KMS-11 (cell line): ENCODE data around the gene TPD52L1.
"Not testable (repeated sequence)": the region's sequence is repeated elsewhere in the genome, so short reads cannot be mapped to it uniquely, and the experiment has no call there.

Source experiments
- H2AFZ ChIP-seq: fragments of 200-600 bp; sonication (generic); 2 replicates; pipeline ENCODE4 v1.6.1; 2016; ENCODE audit warnings: antibody characterized with exemption, mixed run types, low read depth
- H3K27ac ChIP-seq: fragments of 200-600 bp; sonication (generic); 2 replicates; pipeline ENCODE4 v1.6.1; 2016; ENCODE audit warnings: mild to moderate bottlenecking, mixed run types
- H3K27me3 ChIP-seq: fragments of 200-600 bp; sonication (generic); 2 replicates; pipeline ENCODE4 v1.6.1; 2017; ENCODE audit warnings: mild to moderate bottlenecking, low read depth, mixed run types, moderate library complexity; ENCODE audit not compliant: insufficient read depth
- H3K36me3 ChIP-seq: fragments of 200-600 bp; sonication (generic); 2 replicates; pipeline ENCODE4 v1.6.1; 2017; ENCODE audit warnings: mild to moderate bottlenecking, mixed run types; ENCODE audit not compliant: insufficient read depth
- H3K4me1 ChIP-seq: fragments of 200-600 bp; sonication (generic); 2 replicates; pipeline ENCODE4 v1.6.1; 2016; ENCODE audit warnings: mild to moderate bottlenecking, low read depth, mixed run types; ENCODE audit not compliant: poor library complexity, severe bottlenecking
- H3K4me2 ChIP-seq: fragments of 200-600 bp; sonication (generic); 2 replicates; pipeline ENCODE4 v1.7.0; 2016; ENCODE audit warnings: mild to moderate bottlenecking, mixed run types
- H3K4me3 ChIP-seq: fragments of 200-600 bp; sonication (generic); IDR thresholded peaks from 2 replicates; pipeline ENCODE4 v1.6.1; 2017; ENCODE audit warnings: low read depth, low read length, mixed read lengths; ENCODE audit not compliant: insufficient read depth
- H3K79me2 ChIP-seq: fragments of 200-600 bp; sonication (generic); 2 replicates; pipeline ENCODE4 v1.6.1; 2016; ENCODE audit warnings: low read depth, mixed run types; ENCODE audit not compliant: insufficient read depth
- H3K9ac ChIP-seq: fragments of 200-600 bp; sonication (generic); 2 replicates; pipeline ENCODE4 v1.6.1; 2016; ENCODE audit warnings: mild to moderate bottlenecking, mixed run types
- H4K20me1 ChIP-seq: fragments of 200-600 bp; sonication (generic); 2 replicates; pipeline ENCODE4 v1.6.1; 2016; ENCODE audit warnings: mild to moderate bottlenecking, mixed run types; ENCODE audit not compliant: insufficient read depth
- CTCF ChIP-seq: fragments of 200-600 bp; sonication (generic); conservative IDR thresholded peaks from 2 replicates; pipeline ENCODE4 v1.6.1; 2017; ENCODE audit warnings: low read depth, mild to moderate bottlenecking, antibody characterized with exemption, low read length, moderate library complexity, mixed read lengths

TPD52L1 gene

GRCh38 chr6:125156496-125156895 is 2.9 kb downstream of the TPD52L1 start:
- H3K4me1 ChIP-seq = no peaks in the 10 kb centered on the region
- H2AFZ ChIP-seq = no peak overlapping the region
- no peaks in the 10 kb centered on the region for H4K20me1 ChIP-seq
- no peak overlapping the region for H3K4me2 ChIP-seq
- no peaks in the 10 kb centered on the region for H3K36me3 ChIP-seq
- H3K4me3 ChIP-seq = no peak overlapping the region
- no peaks in the 10 kb centered on the region for H3K79me2 ChIP-seq
- H3K27ac ChIP-seq = no peak overlapping the region
- TF ChIP-seq CTCF = no peak
- H3K27me3 ChIP-seq = no peaks in the 10 kb centered on the region
- no peak overlapping the region for H3K9ac ChIP-seq

DNA sequence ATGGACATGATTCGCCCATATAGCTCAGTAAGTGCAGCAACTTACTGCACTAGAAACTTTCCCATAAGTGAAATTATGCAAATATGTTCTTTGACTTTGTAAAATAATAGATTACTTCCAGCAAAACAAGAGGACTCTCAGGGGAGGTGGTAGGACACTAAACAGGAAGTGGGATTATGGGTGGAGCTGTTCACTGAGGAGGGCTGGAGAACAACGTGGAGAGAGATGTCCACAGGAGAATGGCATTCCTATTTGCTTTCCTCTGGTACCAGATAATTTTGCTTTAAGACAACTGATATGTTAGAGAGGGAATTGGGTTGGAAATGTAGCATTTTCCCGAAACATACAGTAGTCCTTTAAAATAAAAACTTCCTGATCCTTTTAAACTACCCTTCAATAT is 3.7 kb downstream of the TPD52L1 start:
- Histone ChIP-seq H3K4me2 (no peak overlapping the region), H3K27ac (no peak overlapping the region), H3K27me3 (no peaks in the 10 kb centered on the region), H2AFZ (no peak overlapping the region), H3K4me1 (no peaks in the 10 kb centered on the region), H4K20me1 (no peaks in the 10 kb centered on the region), H3K4me3 (no peak overlapping the region), H3K36me3 (no peaks in the 10 kb centered on the region), H3K9ac (no peak overlapping the region), H3K79me2 (no peaks in the 10 kb centered on the region)
- no peak for TF ChIP-seq CTCF

DNA sequence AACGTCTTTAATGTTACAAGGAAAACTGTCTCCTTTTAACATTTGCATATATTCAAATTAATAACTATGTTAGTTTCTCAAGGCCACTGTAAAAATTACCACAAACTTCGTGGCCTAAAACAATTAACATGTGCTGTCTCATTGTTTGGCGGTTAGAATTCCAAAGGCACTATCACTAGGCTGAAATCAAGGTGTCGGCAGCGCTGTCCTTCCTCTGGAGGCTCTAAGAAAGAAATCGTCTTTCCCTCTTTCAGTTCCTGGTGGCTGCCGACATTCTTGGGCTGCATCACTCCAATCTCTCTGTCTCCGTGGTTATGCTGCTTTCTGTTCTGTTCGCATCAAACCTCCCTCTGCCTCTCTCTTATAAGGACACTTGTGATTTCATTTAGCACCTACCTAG is 4.2 kb downstream of the TPD52L1 start:
- H3K4me3 ChIP-seq = no peak overlapping the region
- H2AFZ ChIP-seq = no peak overlapping the region
- H4K20me1 ChIP-seq = no peaks in the 10 kb centered on the region
- H3K36me3 ChIP-seq = no peaks in the 10 kb centered on the region
- H3K27me3 ChIP-seq = no peaks in the 10 kb centered on the region
- no peaks in the 10 kb centered on the region for H3K79me2 ChIP-seq
- no peak overlapping the region for H3K27ac ChIP-seq
- no peak overlapping the region for H3K9ac ChIP-seq
- no peaks in the 10 kb centered on the region for H3K4me1 ChIP-seq
- H3K4me2 ChIP-seq = no peak overlapping the region
- no peak for TF ChIP-seq CTCF

- H3K79me2 ChIP-seq, H3K27me3 ChIP-seq, H3K4me1 ChIP-seq, H3K36me3 ChIP-seq, H2AFZ ChIP-seq, H3K9ac ChIP-seq, H3K27ac ChIP-seq, H4K20me1 ChIP-seq, H3K4me3 ChIP-seq, H3K4me2 ChIP-seq: not testable (repeated sequence)
Observed at GRCh38 chr6:125163339-125163738, 9.8 kb downstream of the TPD52L1 start.

- H3K36me3 ChIP-seq = no peaks in the 10 kb centered on the region
- no peak overlapping the region for H3K27ac ChIP-seq
- no peak overlapping the region for H3K4me3 ChIP-seq
- no peak overlapping the region for H2AFZ ChIP-seq
- no peak overlapping the region for H3K9ac ChIP-seq
- no peaks in the 10 kb centered on the region for H3K27me3 ChIP-seq
- H4K20me1 ChIP-seq = no peaks in the 10 kb centered on the region
- no peak for TF ChIP-seq CTCF
- no peak overlapping the region for H3K4me2 ChIP-seq
- H3K79me2 ChIP-seq = no peaks in the 10 kb centered on the region
- no peaks in the 10 kb centered on the region for H3K4me1 ChIP-seq
Observed at GRCh38 chr6:125163811-125164210, 10.2 kb downstream of the TPD52L1 start.
